Neural progenitor cell (in vitro differentiated cells): Measurements from ENCODE around the gene UVSSA.

Experiments used
- EZH2 ChIP-seq: fragments of 200-600 bp; sonication (generic); IDR thresholded peaks from 2 replicates; pipeline ENCODE4 v1.6.1; 2017; ENCODE audit warnings: antibody characterized with exemption, mild to moderate bottlenecking, moderate library complexity
- EZH2phosphoT487 ChIP-seq: fragments of 200-600 bp; sonication (generic); IDR thresholded peaks from 2 replicates; pipeline ENCODE4 v1.6.1; 2017; ENCODE audit warnings: antibody characterized with exemption
- TF ChIP-seq, protein P1 (sequence below): fragments of 200-600 bp; sonication (generic); IDR thresholded peaks from 2 replicates; pipeline ENCODE4 v1.5.1; 2017; ENCODE audit warnings: antibody characterized with exemption, mild to moderate bottlenecking

- TF ChIP-seq, protein P1, sequence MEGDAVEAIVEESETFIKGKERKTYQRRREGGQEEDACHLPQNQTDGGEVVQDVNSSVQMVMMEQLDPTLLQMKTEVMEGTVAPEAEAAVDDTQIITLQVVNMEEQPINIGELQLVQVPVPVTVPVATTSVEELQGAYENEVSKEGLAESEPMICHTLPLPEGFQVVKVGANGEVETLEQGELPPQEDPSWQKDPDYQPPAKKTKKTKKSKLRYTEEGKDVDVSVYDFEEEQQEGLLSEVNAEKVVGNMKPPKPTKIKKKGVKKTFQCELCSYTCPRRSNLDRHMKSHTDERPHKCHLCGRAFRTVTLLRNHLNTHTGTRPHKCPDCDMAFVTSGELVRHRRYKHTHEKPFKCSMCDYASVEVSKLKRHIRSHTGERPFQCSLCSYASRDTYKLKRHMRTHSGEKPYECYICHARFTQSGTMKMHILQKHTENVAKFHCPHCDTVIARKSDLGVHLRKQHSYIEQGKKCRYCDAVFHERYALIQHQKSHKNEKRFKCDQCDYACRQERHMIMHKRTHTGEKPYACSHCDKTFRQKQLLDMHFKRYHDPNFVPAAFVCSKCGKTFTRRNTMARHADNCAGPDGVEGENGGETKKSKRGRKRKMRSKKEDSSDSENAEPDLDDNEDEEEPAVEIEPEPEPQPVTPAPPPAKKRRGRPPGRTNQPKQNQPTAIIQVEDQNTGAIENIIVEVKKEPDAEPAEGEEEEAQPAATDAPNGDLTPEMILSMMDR, result no peak
- TF ChIP-seq EZH2 (no peak), EZH2phosphoT487 (no peak)
These were observed 41.1 kb upstream of the UVSSA start for GRCh38 chr4:1305781-1306455.
